Stimulated activated CD4-positive, alpha-beta T cell treated with anti-CD3 and anti-CD28 coated beads, Interleukin-4, amount 100 ng/mL, for 1 hour (primary cell): ENCODE measurements around the gene MYO1D.
"Not testable (repeated sequence)": the region's sequence is repeated elsewhere in the genome, so short reads cannot be mapped to it uniquely, and the experiment has no call there.

Experiments used
- DNase-seq: peaks from one replicate; pipeline ENCODE4 v3.0.0-alpha.2; 2020

The MYO1D gene

GRCh38 chr17:32658470-32659418, 218.2 kb downstream of the MYO1D start:
- no peak for DNase-seq

DNA sequence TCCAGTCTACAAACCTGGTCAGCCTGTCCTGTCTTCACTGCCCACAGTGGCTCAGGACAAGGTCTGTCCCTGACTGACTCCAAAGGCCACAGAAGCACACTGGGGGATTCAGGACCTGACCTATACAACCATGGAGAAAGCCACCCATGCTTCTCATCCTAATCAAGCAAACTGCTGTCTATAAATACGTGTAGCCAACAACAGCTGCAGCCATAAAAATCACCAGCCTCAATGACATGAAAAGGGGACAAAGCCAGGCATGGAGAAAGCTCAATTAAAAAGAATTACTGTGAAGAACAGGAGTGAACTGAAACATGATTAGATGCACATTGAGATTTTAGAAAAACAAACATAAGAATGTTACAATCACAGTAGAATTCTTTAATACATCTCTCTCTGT, 220.0 kb downstream of the MYO1D start:
- DNase-seq: no peak

DNA sequence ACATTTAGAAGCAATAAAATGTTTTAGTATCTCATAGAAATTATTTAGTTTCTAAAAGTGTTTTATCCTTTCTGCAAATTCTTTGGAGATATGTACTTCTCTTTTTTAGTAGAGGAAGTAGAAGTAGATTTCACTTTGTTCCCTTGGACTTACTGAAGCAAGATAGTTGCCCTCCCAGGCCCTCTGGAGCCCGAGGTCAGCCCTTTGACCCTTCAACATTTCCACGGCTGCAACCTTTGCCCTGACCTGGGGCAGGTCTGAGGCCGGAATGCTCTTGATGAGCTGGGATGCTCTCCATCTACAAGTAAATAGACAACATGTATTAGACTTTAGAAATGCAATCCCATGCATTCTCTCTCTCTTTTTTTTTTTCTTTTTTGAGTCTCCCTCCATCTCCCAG, 222.6 kb downstream of the MYO1D start:
- DNase-seq: no peak

- DNase-seq: no peak
Measured at GRCh38 chr17:32651084-32651483, 225.8 kb downstream of the MYO1D start.

- no peak for DNase-seq
Measured at GRCh38 chr17:32648450-32648849, 228.5 kb downstream of the MYO1D start.

GRCh38 chr17:32646941-32647340, 230.0 kb downstream of the MYO1D start:
- DNase-seq: no peak

- not testable (repeated sequence) for DNase-seq
Measured at GRCh38 chr17:32641514-32641913, 235.4 kb downstream of the MYO1D start.

- no peak for DNase-seq
Measured at GRCh38 chr17:32636598-32637218, 240.2 kb downstream of the MYO1D start.

GRCh38 chr17:32634167-32634566, 242.8 kb downstream of the MYO1D start:
- no peak for DNase-seq

DNA sequence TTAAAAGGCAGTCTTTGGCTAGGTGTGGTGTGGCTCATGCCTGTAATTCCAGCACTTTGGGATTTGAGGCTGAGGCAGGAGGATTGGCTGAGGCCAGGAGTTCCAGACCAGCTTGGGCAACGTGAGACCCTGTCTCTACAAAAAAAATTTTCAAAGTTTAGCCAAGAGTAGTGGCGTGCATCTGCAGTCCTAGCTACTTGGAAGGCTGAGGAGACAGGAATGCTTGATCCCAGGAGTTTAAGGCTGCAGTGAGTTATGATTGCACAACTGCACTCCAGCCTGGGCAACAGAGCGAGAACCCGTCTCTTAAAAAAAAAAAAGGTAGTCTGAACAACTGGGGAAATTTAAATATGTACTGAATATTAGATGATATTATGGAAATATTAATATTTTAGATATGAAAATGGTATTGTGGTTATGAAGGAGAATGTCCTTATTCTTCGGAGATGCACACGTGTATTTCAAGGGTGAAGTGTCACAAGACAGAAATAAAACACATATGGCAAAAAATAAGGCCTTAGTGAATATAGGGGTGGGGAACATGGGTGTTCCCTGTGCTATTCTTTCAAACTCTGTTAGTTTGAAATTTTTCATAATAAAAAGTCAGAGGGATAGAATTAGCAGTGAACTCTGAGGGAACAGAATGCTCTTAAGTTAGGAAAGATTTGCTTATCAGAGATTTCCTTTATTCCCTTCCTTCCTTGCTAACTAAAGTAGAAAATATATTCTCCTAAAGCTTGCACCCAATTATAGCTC, 245.4 kb downstream of the MYO1D start:
- no peak for DNase-seq

GRCh38 chr17:32629563-32630190, 247.2 kb downstream of the MYO1D start:
- no peak for DNase-seq

GRCh38 chr17:32628271-32629044, 248.5 kb downstream of the MYO1D start:
- no peak for DNase-seq

- DNase-seq: no peak
Measured at GRCh38 chr17:32627239-32627996, 249.5 kb downstream of the MYO1D start.

DNA sequence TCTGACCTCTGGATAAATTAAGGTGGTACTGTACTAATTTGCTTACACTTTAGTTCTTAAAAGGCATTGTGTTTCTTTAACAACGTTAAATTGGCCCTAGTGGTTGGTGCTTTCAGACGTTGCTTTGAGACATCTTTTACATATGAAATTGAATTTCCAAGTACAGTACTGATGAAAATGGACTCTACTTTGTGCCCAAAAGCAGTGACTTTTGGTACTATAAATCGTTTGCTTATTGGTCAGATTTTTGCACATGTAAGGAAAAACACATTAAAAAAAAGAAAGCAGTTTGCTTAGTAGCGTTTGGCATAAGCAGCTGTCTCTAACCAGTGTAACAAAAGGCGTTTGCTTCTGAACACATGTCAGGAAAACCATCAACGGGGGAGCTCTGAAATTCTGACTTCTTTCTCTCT, 250.5 kb downstream of the MYO1D start:
- DNase-seq: no peak

- no peak for DNase-seq
Measured at GRCh38 chr17:32625971-32626370, 251.0 kb downstream of the MYO1D start.

DNA sequence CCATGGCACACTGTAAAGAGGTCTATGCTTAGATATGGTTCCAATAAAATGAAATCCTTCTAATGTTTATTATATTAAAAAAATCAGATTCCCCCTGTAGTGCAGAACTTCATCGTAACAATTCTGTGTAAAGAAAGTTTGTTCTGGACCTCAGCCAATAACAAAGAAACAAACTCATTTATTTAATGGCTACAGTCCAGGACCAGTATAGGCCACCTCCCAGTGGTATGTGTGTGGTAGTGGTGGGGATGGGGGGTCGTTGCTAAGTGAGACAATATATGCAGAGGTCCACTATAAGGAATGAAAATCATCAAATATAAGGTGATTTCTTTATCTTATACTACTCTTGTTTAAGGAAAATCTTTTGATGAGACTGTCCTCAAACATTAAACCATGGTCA, 253.7 kb downstream of the MYO1D start:
- DNase-seq: no peak

- no peak for DNase-seq
Measured at GRCh38 chr17:32622540-32622939, 254.4 kb downstream of the MYO1D start.

DNA sequence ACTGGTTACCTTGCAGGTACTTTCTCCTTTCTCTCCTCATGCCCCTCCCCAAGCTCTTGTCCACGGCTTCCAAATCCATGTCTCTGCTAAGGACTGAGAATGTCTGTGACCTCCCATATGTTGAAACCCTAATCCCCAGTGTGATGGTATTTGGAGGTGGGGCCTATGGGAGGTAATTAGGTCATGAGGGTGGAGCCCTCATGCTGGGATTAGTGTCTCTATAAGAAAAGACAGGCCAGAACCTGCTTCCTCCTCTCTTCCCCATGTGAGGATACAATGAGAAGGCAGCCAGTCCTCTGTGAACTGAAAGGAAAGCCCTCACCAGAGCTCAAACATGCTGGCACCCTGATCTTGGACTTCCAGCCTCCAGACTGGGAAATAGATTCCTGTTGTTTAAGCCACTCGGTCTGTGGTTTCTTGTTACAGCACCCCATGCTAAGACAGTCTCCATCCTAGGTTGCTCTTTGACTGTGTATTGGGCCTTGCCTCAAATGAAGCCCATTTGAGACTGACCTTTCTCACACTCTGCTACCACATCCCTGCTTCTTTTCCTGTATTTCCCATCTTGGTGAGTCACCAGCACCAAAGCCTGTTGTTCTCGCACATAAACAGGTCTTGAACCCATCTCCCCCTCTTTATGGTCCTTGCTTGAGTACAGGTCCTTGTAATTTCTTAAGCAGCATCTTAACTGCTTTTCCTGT, 255.2 kb downstream of the MYO1D start:
- DNase-seq: no peak

DNA sequence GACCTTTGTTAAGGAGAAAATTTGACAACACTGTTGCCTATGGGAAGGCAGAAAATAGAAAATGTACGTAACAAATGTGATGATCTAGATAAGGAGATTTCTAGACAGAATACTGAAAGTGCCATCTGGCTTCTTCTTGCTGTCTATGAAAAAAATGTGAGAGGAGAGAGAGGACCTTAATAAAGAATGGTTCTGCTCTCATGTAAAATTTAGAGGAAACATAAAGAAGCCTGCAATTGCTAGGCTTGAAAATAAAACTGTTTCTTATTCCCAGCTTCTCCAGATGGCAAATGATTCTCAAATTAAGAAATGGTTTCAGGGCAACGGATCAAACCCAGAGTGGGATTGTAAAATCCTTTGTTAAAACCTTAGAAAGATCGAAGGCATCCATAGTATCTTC, 261.6 kb downstream of the MYO1D start:
- DNase-seq: no peak

- no peak for DNase-seq
Measured at GRCh38 chr17:32610943-32611342, 266.0 kb downstream of the MYO1D start.
